IgD-negative memory B cell (primary cell): ENCODE results near the gene ADARB2. TPM values are rescaled to one million over a fixed set of nuclear protein-coding genes. Genes with fewer than 3 reads are reported as not detected.

ENCODE experiments used
- H3K27ac Mint-ChIP-seq, 3 donors: one replicate each; pipeline ENCODE4 v1.8.0; 2020 to 2022; ENCODE audit warnings: mild to moderate bottlenecking in 3 of 3, mixed read lengths in 3 of 3, moderate library complexity in 1 of 3
- H3K27me3 Mint-ChIP-seq: one replicate; pipeline ENCODE4 v1.8.0; 2021; ENCODE audit warnings: mixed read lengths
- H3K36me3 Mint-ChIP-seq: one replicate; pipeline ENCODE4 v1.8.0; 2020; ENCODE audit warnings: mild to moderate bottlenecking, mixed read lengths
- H3K4me1 Mint-ChIP-seq, 3 donors: one replicate each; pipeline ENCODE4 v1.8.0; 2020 to 2022; ENCODE audit warnings: mixed read lengths in 3 of 3, mild to moderate bottlenecking in 1 of 3
- H3K4me3 Mint-ChIP-seq, 4 donors: one replicate each; pipeline ENCODE4 v1.8.0; 2020 to 2022; ENCODE audit warnings: mild to moderate bottlenecking in 4 of 4, mixed read lengths in 4 of 4, moderate library complexity in 3 of 4
- H3K9me3 Mint-ChIP-seq, 3 donors: one replicate each; pipeline ENCODE4 v1.8.0; 2020 to 2021; ENCODE audit warnings: mixed read lengths in 3 of 3, mild to moderate bottlenecking in 1 of 3
- polyA plus RNA-seq: library from polyadenylated mRNA; unstranded; fragments of 300-500 nt; fragmentation: Illumina TruSeq; gene quantifications from one replicate; pipeline ENCODE4 v1.2.3, GENCODE V29; 2021

Gene ADARB2
- polyA plus RNA-seq, 1 donor from 2014 or later: not detected

GRCh38 chr10:1745780-1746456 lies 8.6 kb upstream of the ADARB2 start:
- Mint-ChIP-seq H3K27ac (peak overlapping the region in 1 of 3 donors; percentile 88), H3K27me3 (peaks cover 23% of the 10 kb centered on the region), H3K4me1 (peaks cover 0 to 1% (median 0%) of the 10 kb centered on the region in 3 donors), H3K9me3 (peaks cover 0 to 15% (median 12%) of the 10 kb centered on the region in 3 donors), H3K36me3 (no peaks in the 10 kb centered on the region), H3K4me3 (peak overlapping the region in 2 of 4 donors; percentile 44 to 53)

- H3K27me3 Mint-ChIP-seq: peaks cover 33% of the 10 kb centered on the region
- no peaks in the 10 kb centered on the region for H3K36me3 Mint-ChIP-seq
- H3K4me3 Mint-ChIP-seq: no peak overlapping the region
- H3K4me1 Mint-ChIP-seq: peaks cover 0 to 1% (median 0%) of the 10 kb centered on the region in 3 donors
- H3K27ac Mint-ChIP-seq: no peak overlapping the region
- peaks cover 0 to 11% (median 7%) of the 10 kb centered on the region in 3 donors for H3K9me3 Mint-ChIP-seq
Observed at GRCh38 chr10:1744524-1744923, 7.2 kb upstream of the ADARB2 start.

- H3K4me1 Mint-ChIP-seq: peaks cover 5 to 9% (median 7%) of the 10 kb centered on the region in 3 donors
Observed at GRCh38 chr10:1743141-1743540, 5.8 kb upstream of the ADARB2 start.

GRCh38 chr10:1741450-1741849 lies 4.1 kb upstream of the ADARB2 start:
- Mint-ChIP-seq H3K36me3 (no peaks in the 10 kb centered on the region), H3K9me3 (no peaks in the 10 kb centered on the region), H3K27me3 (peaks cover 53% of the 10 kb centered on the region), H3K4me1 (peaks cover 10 to 14% (median 13%) of the 10 kb centered on the region in 3 donors), H3K4me3 (no peak overlapping the region), H3K27ac (no peak overlapping the region)

More at GRCh38 chr10:1743141-1743540, 5.8 kb upstream of the ADARB2 start:
- no peaks in the 10 kb centered on the region for H3K9me3 Mint-ChIP-seq
- H3K4me3 Mint-ChIP-seq: no peak overlapping the region
- peaks cover 43% of the 10 kb centered on the region for H3K27me3 Mint-ChIP-seq
- H3K36me3 Mint-ChIP-seq: no peaks in the 10 kb centered on the region
- H3K27ac Mint-ChIP-seq: no peak overlapping the region

- no peaks in the 10 kb centered on the region for H3K9me3 Mint-ChIP-seq
- peaks cover 15 to 24% (median 21%) of the 10 kb centered on the region in 3 donors for H3K4me1 Mint-ChIP-seq
- H3K27ac Mint-ChIP-seq: no peak overlapping the region
- H3K36me3 Mint-ChIP-seq: no peaks in the 10 kb centered on the region
- H3K27me3 Mint-ChIP-seq: peaks cover 64% of the 10 kb centered on the region
- no peak overlapping the region for H3K4me3 Mint-ChIP-seq
Observed at GRCh38 chr10:1739751-1740150, 2.4 kb upstream of the ADARB2 start.

GRCh38 chr10:1738950-1739349 lies 1.6 kb upstream of the ADARB2 start:
- Mint-ChIP-seq H3K9me3 (no peaks in the 10 kb centered on the region), H3K27me3 (peaks cover 70% of the 10 kb centered on the region), H3K36me3 (no peaks in the 10 kb centered on the region), H3K27ac (no peak overlapping the region), H3K4me1 (peaks cover 15 to 24% (median 21%) of the 10 kb centered on the region in 3 donors), H3K4me3 (no peak overlapping the region)

GRCh38 chr10:1736972-1737221 lies 428 bp downstream of the ADARB2 start:
- no peaks in the 10 kb centered on the region for H3K36me3 Mint-ChIP-seq
- H3K27me3 Mint-ChIP-seq: peaks cover 74% of the 10 kb centered on the region
- no peak overlapping the region for H3K27ac Mint-ChIP-seq
- peak overlapping the region in 3 of 4 donors; percentile 59 to 87 (median 85) for H3K4me3 Mint-ChIP-seq
- no peaks in the 10 kb centered on the region for H3K9me3 Mint-ChIP-seq
- peaks cover 15 to 23% (median 21%) of the 10 kb centered on the region in 3 donors for H3K4me1 Mint-ChIP-seq

- no peak overlapping the region for H3K27ac Mint-ChIP-seq
- H3K9me3 Mint-ChIP-seq: no peaks in the 10 kb centered on the region
- peak overlapping the region; percentile 67 to 87 (median 74) for H3K4me3 Mint-ChIP-seq
- H3K36me3 Mint-ChIP-seq: no peaks in the 10 kb centered on the region
- H3K27me3 Mint-ChIP-seq: peaks cover 73% of the 10 kb centered on the region
- H3K4me1 Mint-ChIP-seq: peaks cover 15 to 23% (median 21%) of the 10 kb centered on the region in 3 donors
Observed at GRCh38 chr10:1736144-1736971, 967 bp downstream of the ADARB2 start.

GRCh38 chr10:1735562-1735961 lies 1.8 kb downstream of the ADARB2 start:
- Mint-ChIP-seq H3K4me3 (peak overlapping the region in 3 of 4 donors; percentile 39 to 69 (median 47)), H3K4me1 (peaks cover 15 to 23% (median 21%) of the 10 kb centered on the region in 3 donors), H3K27me3 (peaks cover 69% of the 10 kb centered on the region), H3K27ac (no peak overlapping the region), H3K36me3 (no peaks in the 10 kb centered on the region), H3K9me3 (no peaks in the 10 kb centered on the region)

GRCh38 chr10:1734288-1734687 lies 3.0 kb downstream of the ADARB2 start:
- no peak overlapping the region for H3K4me3 Mint-ChIP-seq
- H3K9me3 Mint-ChIP-seq: no peaks in the 10 kb centered on the region
- no peak overlapping the region for H3K27ac Mint-ChIP-seq
- H3K36me3 Mint-ChIP-seq: no peaks in the 10 kb centered on the region
- peaks cover 62% of the 10 kb centered on the region for H3K27me3 Mint-ChIP-seq
- peaks cover 15 to 22% (median 21%) of the 10 kb centered on the region in 3 donors for H3K4me1 Mint-ChIP-seq

- Mint-ChIP-seq H3K27ac (no peak overlapping the region), H3K36me3 (no peaks in the 10 kb centered on the region), H3K27me3 (peaks cover 57% of the 10 kb centered on the region)
Observed at GRCh38 chr10:1733720-1734119, 3.6 kb downstream of the ADARB2 start.

GRCh38 chr10:1732564-1732996 lies 4.7 kb downstream of the ADARB2 start:
- H3K4me3 Mint-ChIP-seq: no peak overlapping the region
- peaks cover 45% of the 10 kb centered on the region for H3K27me3 Mint-ChIP-seq
- H3K27ac Mint-ChIP-seq: no peak overlapping the region
- no peaks in the 10 kb centered on the region for H3K9me3 Mint-ChIP-seq
- H3K4me1 Mint-ChIP-seq: peaks cover 6 to 10% (median 9%) of the 10 kb centered on the region in 3 donors
- no peaks in the 10 kb centered on the region for H3K36me3 Mint-ChIP-seq

More at GRCh38 chr10:1733720-1734119, 3.6 kb downstream of the ADARB2 start:
- H3K4me1 Mint-ChIP-seq: peaks cover 14 to 18% (median 17%) of the 10 kb centered on the region in 3 donors
- H3K9me3 Mint-ChIP-seq: no peaks in the 10 kb centered on the region
- H3K4me3 Mint-ChIP-seq: no peak overlapping the region

- Mint-ChIP-seq H3K9me3 (no peaks in the 10 kb centered on the region), H3K27ac (no peak overlapping the region), H3K4me1 (peaks cover 6 to 10% (median 9%) of the 10 kb centered on the region in 3 donors), H3K4me3 (no peak overlapping the region), H3K36me3 (no peaks in the 10 kb centered on the region), H3K27me3 (peaks cover 42% of the 10 kb centered on the region)
Observed at GRCh38 chr10:1731592-1731991, 5.7 kb downstream of the ADARB2 start.

- Mint-ChIP-seq H3K36me3 (no peaks in the 10 kb centered on the region), H3K4me1 (no peaks in the 10 kb centered on the region), H3K27ac (no peak overlapping the region), H3K9me3 (no peaks in the 10 kb centered on the region), H3K4me3 (no peak overlapping the region), H3K27me3 (peaks cover 25% of the 10 kb centered on the region)
Observed at GRCh38 chr10:1729751-1730150, 7.6 kb downstream of the ADARB2 start.

- Mint-ChIP-seq H3K4me3 (no peak overlapping the region), H3K4me1 (peaks cover 0 to 1% (median 0%) of the 10 kb centered on the region in 3 donors), H3K9me3 (no peaks in the 10 kb centered on the region), H3K36me3 (no peaks in the 10 kb centered on the region), H3K27ac (no peak overlapping the region), H3K27me3 (peaks cover 21% of the 10 kb centered on the region)
Observed at GRCh38 chr10:1726861-1727260, 10.5 kb downstream of the ADARB2 start.
